K562 (cell line): ENCODE data around the gene CTNS. TPM values are rescaled to one million over a fixed set of nuclear protein-coding genes. Genes with fewer than 3 reads are reported as not detected.
"Not testable (repeated sequence)": the region's sequence is repeated elsewhere in the genome, so short reads cannot be mapped to it uniquely, and the experiment has no call there.

Source experiments
- ATAC-seq: fragments of 200-7000 bp; cut with Tn5 transposase; 3 replicates; pipeline ENCODE4 v1.9.1; 2020; ENCODE audit warnings: moderate library complexity
- BruUV-seq: library from RNA; stranded (reverse); fragments of 400-500 nt; replicated peaks from 2 replicates; lab custom pipeline; 2021; lab: Mats Ljungman, UMichigan
- CTCF ChIA-PET: fragments of 300-600 bp; formaldehyde crosslinking; extraction: SDS; loops from one replicate; lab custom pipeline; 2021; ENCODE audit warnings: low intra/inter-chr PET ratio; lab: Yijun Ruan, JAX
- POLR2A ChIA-PET: fragments of 300-600, 350-650 bp; sonication (Branson Sonifier 250); formaldehyde crosslinking; extraction: SDS; loops from one replicate; lab custom pipeline; 2021; ENCODE audit warnings: antibody characterized with exemption, inconsistent platforms; lab: Yijun Ruan, JAX
- DNase-seq, 4 experiments: peaks; one replicate each; pipeline versions ENCODE4 v3.0.0 to v3.0.0-alpha.2; 2011 to 2018; ENCODE audit warnings: low spot score in 3 of 4, mixed read lengths in 3 of 4; ENCODE audit errors: extremely low read depth in 1 of 4
- FAIRE-seq: peaks from 2 replicates; lab custom pipeline; 2011; peaks lifted over from hg19 to GRCh38; lab: Jason Lieb, UNC
- H2AFZ ChIP-seq: 2 replicates; pipeline ENCODE4 v1.6.0; 2011; ENCODE audit warnings: low read depth, low read length, control low read depth, inconsistent platforms
- H3K27ac ChIP-seq: fragments of 200-600 bp; 3 replicates; pipeline ENCODE4 v1.8.0; 2011; ENCODE audit warnings: low read depth, mild to moderate bottlenecking, control low read depth, inconsistent platforms, low read length, moderate library complexity, mixed read lengths; ENCODE audit errors: extremely low read depth
- H3K27me3 ChIP-seq, 2 experiments: fragments of 300-600 bp in 1 of 2; 2 replicates in 1 of 2; 3 replicates in 1 of 2; pipeline versions ENCODE4 v1.6.0 to v1.8.0; 2011; ENCODE audit warnings: inconsistent platforms in 2 of 2, low read length in 2 of 2, mild to moderate bottlenecking in 1 of 2, mixed read lengths in 1 of 2, moderate library complexity in 1 of 2; ENCODE audit not compliant: control insufficient read depth in 2 of 2, insufficient read depth in 2 of 2
- H3K36me3 ChIP-seq: fragments of 300-600 bp; 3 replicates; pipeline ENCODE4 v1.8.0; 2011; ENCODE audit warnings: mild to moderate bottlenecking, low read length, inconsistent platforms; ENCODE audit not compliant: control insufficient read depth, insufficient read depth
- H3K4me1 ChIP-seq, 2 experiments: fragments of 200-600 bp in 1 of 2; replicated peaks in 1 of 2; 2 replicates in 1 of 2; 3 replicates in 1 of 2; pipeline versions ENCODE4 v1.5.1 to v1.8.0; 2011; ENCODE audit warnings: inconsistent platforms in 2 of 2, low read length in 2 of 2, mild to moderate bottlenecking in 1 of 2, mixed read lengths in 1 of 2, moderate library complexity in 1 of 2; ENCODE audit not compliant: control insufficient read depth in 2 of 2, insufficient read depth in 2 of 2
- H3K4me2 ChIP-seq: 2 replicates; pipeline ENCODE4 v1.6.1; 2011; ENCODE audit warnings: low read length, control low read depth, inconsistent platforms, mixed read lengths; ENCODE audit not compliant: insufficient read depth
- H3K4me3 ChIP-seq: fragments of 200-600 bp; sonication (generic), shearing (Covaris generic); 2 replicates; pipeline ENCODE4 v1.5.1; 2016; ENCODE audit warnings: control low read depth, inconsistent platforms
- H3K79me2 ChIP-seq: fragments of 200-600 bp; 3 replicates; pipeline ENCODE4 v1.8.0; 2011; ENCODE audit warnings: low read length, inconsistent platforms; ENCODE audit not compliant: control insufficient read depth, insufficient read depth
- H3K9ac ChIP-seq, 2 experiments: 2 replicates each; pipeline versions ENCODE4 v1.6.0 to v1.6.1; 2011; ENCODE audit warnings: low read depth in 2 of 2, low read length in 2 of 2, control low read depth in 1 of 2, inconsistent platforms in 1 of 2, mild to moderate bottlenecking in 1 of 2, mixed read lengths in 1 of 2; ENCODE audit not compliant: insufficient read depth in 1 of 2
- H3K9me1 ChIP-seq: one replicate; pipeline ENCODE4 v1.6.0; 2011; ENCODE audit warnings: inconsistent platforms, mild to moderate bottlenecking, low read length, moderate library complexity; ENCODE audit not compliant: control insufficient read depth, insufficient read depth
- H3K9me3 ChIP-seq: replicated peaks from 2 replicates; pipeline ENCODE4 v1.5.1; 2011; ENCODE audit warnings: low read depth, low read length, inconsistent platforms; ENCODE audit not compliant: control insufficient read depth, insufficient read depth
- H4K20me1 ChIP-seq: replicated peaks from 2 replicates; pipeline ENCODE4 v1.6.1; 2011; ENCODE audit warnings: low read length, inconsistent platforms, mixed read lengths; ENCODE audit not compliant: control insufficient read depth, insufficient read depth
- BCOR ChIP-seq: fragments of 450-650 bp; IDR thresholded peaks from 2 replicates; pipeline ENCODE4 v1.6.1; 2016
- NFIC ChIP-seq: fragments of 450-650 bp; IDR thresholded peaks from 2 replicates; pipeline ENCODE4 v1.6.1; 2017; ENCODE audit warnings: mild to moderate bottlenecking, inconsistent platforms
- TFAP4 ChIP-seq: sonication (generic); formaldehyde crosslinking; IDR thresholded peaks from 2 replicates; pipeline ENCODE4 v1.8.0; 2022; ENCODE audit warnings: missing genetic modification reagents, mild to moderate bottlenecking, moderate library complexity, borderline replicate concordance
- ZNF561 ChIP-seq: fragments of 450-650 bp; formaldehyde crosslinking; conservative IDR thresholded peaks from 2 replicates; pipeline ENCODE4 v1.4.0; 2020; ENCODE audit warnings: mild to moderate bottlenecking, moderate library complexity
- ZNF639 ChIP-seq, 2 experiments: fragments of 200-800 bp in 1 of 2; sonication (Bioruptor generic) in 1 of 2; sonication (generic) in 1 of 2; formaldehyde crosslinking in 1 of 2; IDR thresholded peaks in 1 of 2; conservative IDR thresholded peaks in 1 of 2; 2 replicates each; pipeline versions ENCODE4 v1.5.0 to v1.6.1; 2016 to 2020; ENCODE audit warnings: missing compliant biosample characterization in 1 of 2, missing genetic modification characterization in 1 of 2, missing genetic modification reagents in 1 of 2
- WGBS: fragments of 100-300 bp; shearing (Covaris generic); methylation state at CpG from one replicate; pipeline ENCODE4 v1.1.6; 2016; ENCODE audit warnings: low coverage, mixed read lengths; ENCODE audit not compliant: insufficient coverage; ENCODE audit errors: missing lambda C conversion rate; 5-methylcytosine and 5-hydroxymethylcytosine counted together
- in situ Hi-C: fragments of 300-500 bp; cut with MboI; formaldehyde crosslinking; loops from 4 replicates; pipeline ENCODE4 v1.15.0; 2018; ENCODE audit warnings: inconsistent platforms, mixed read lengths
- intact Hi-C: fragments of 100-400 bp; cut with micrococcal nuclease; formaldehyde crosslinking; loops from 2 replicates; pipeline ENCODE4 v1.14.2; 2022
- polyA plus RNA-seq, 8 experiments: library from polyadenylated mRNA; depleted of rRNA in 4 of 8; stranded (reverse) in 5 of 8; unstranded in 3 of 8; fragments of >200 nt; fragmentation: Nextera tagmentation in 2 of 8; fragmentation: Illumina TruSeq in 1 of 8; extraction: Ambion mirVana in 2 of 8; extraction: Trizol in 1 of 8; gene quantifications; 2 replicates each; pipeline versions ENCODE4 v1.2.1 to v1.2.3, GENCODE V29; 2011 to 2014; ENCODE audit warnings: inconsistent platforms in 1 of 8, missing spikeins in 1 of 8
- total RNA-seq, 7 experiments: library from RNA; depleted of rRNA in 6 of 7; stranded (reverse); fragments of >200 nt in 6 of 7; fragmentation: Illumina TruSeq in 2 of 7; extraction: Trizol in 2 of 7; gene quantifications; 2 replicates each; pipeline versions ENCODE4 v1.2.1 to v1.2.3, GENCODE V29; 2011 to 2021; ENCODE audit warnings: low replicate concordance in 1 of 7
- TF ChIP-seq, protein P1 (sequence below): fragments of 250-450 bp; sonication (Bioruptor Pico); IDR thresholded peaks from 2 replicates; pipeline ENCODE4 v1.4.0; 2020

Gene CTNS
- total and polyA plus RNA-seq, 9 of the 15 experiments (the other 6 are each of a cell fraction or from before 2014, with no cell fraction given): 0.66 to 8.4 (median 4.9) TPM

GRCh38 chr17:3704931-3705717, 68.6 kb downstream of the CTNS start (continued):
- TF ChIP-seq ZNF639 (CRISPR knock-in tag; conservative IDR thresholded peaks at IDR 0.05 in 1 of 2, IDR thresholded peaks at IDR 0.05 in 1 of 2): no peak
- no peak for TF ChIP-seq ZNF561 (CRISPR knock-in tag)
- TF ChIP-seq BCOR: no peak
- TF ChIP-seq, protein P1, sequence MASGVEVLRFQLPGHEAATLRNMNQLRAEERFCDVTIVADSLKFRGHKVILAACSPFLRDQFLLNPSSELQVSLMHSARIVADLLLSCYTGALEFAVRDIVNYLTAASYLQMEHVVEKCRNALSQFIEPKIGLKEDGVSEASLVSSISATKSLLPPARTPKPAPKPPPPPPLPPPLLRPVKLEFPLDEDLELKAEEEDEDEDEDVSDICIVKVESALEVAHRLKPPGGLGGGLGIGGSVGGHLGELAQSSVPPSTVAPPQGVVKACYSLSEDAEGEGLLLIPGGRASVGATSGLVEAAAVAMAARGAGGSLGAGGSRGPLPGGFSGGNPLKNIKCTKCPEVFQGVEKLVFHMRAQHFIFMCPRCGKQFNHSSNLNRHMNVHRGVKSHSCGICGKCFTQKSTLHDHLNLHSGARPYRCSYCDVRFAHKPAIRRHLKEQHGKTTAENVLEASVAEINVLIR (CRISPR knock-in tag): no peak
- no peak for TF ChIP-seq TFAP4 (CRISPR knock-in tag)
- no peak for TF ChIP-seq NFIC

- ATAC-seq, H3K4me2 ChIP-seq, POLR2A ChIA-PET, H3K36me3 ChIP-seq, H2AFZ ChIP-seq, H3K9ac ChIP-seq, BruUV-seq, in situ Hi-C loops, H3K27ac ChIP-seq, H3K79me2 ChIP-seq, intact Hi-C loops, H3K9me3 ChIP-seq, CTCF ChIA-PET, FAIRE-seq, DNase-seq, H3K4me1 ChIP-seq, H3K4me3 ChIP-seq, H4K20me1 ChIP-seq, H3K27me3 ChIP-seq, H3K9me1 ChIP-seq: not testable (repeated sequence)
- WGBS: 60% methylated on average over 1 of the region's 1 CpG
These were observed 69.1 kb downstream of the CTNS start for GRCh38 chr17:3705718-3705984.
